ENCODE results near the gene CFTR.

CFTR gene

DNA sequence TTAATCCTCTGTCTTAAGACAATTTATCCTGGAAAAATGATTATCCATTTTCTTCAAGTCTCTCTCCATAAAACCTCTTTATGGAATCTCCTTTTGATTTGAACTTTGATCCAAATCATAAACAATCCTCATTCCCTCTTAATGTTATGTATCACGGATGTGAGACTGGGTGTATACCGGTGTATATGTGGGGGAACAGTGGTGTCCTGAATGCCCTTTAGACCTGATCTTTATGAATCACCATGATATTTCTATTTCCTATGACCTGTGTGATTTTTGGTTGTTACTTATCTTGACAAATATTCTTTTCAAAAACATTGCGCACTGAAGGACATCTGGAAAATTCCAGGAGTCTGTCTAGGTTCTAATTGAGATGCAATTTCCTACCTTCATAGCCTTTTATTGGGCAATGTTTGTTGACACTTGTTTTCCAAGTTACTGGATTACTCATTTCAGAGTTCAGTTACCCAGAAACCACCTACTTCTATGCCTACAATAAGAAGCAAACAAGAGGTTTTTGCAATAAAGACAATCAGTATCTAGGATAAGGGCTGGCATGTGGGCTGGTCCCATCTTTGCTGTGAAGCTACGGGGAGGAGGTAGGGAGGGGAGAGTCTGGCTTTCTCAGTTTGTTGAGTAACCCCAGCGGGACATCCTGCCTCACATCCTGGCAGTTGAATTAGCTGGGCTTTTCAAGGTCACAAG lies 203.0 kb downstream of the CFTR start:
- in situ Hi-C loops (cut with HindIII; ENCODE audit: low pct_ligation_motif_present, low sequenced_read_pairs) = no loop called here
- no peaks in the 10 kb centered on the region for H3K36me3 ChIP-seq (replicated peaks)

GRCh38 chr7:117683430-117684175 lies 203.8 kb downstream of the CFTR start:
- TF ChIP-seq, protein P1, sequence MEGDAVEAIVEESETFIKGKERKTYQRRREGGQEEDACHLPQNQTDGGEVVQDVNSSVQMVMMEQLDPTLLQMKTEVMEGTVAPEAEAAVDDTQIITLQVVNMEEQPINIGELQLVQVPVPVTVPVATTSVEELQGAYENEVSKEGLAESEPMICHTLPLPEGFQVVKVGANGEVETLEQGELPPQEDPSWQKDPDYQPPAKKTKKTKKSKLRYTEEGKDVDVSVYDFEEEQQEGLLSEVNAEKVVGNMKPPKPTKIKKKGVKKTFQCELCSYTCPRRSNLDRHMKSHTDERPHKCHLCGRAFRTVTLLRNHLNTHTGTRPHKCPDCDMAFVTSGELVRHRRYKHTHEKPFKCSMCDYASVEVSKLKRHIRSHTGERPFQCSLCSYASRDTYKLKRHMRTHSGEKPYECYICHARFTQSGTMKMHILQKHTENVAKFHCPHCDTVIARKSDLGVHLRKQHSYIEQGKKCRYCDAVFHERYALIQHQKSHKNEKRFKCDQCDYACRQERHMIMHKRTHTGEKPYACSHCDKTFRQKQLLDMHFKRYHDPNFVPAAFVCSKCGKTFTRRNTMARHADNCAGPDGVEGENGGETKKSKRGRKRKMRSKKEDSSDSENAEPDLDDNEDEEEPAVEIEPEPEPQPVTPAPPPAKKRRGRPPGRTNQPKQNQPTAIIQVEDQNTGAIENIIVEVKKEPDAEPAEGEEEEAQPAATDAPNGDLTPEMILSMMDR (IDR thresholded peaks at IDR 0.05; ENCODE audit: low read depth, low read length, missing control alignments) = no peak
- in situ Hi-C loops (cut with HindIII; ENCODE audit: low pct_ligation_motif_present, low sequenced_read_pairs) = no loop called here
- no peak for DNase-seq
- Histone ChIP-seq H3K27me3 (replicated peaks) (no peaks in the 10 kb centered on the region), H3K4me3 (ENCODE audit: low read depth, low read length) (no peak overlapping the region), H3K36me3 (replicated peaks) (no peaks in the 10 kb centered on the region), H3K27ac (no peak overlapping the region)

More for the DNA sequence above, 203.0 kb downstream of the CFTR start:
- DNase-seq = no peak
- TF ChIP-seq, protein P1 (IDR thresholded peaks at IDR 0.05; ENCODE audit: low read depth, low read length, missing control alignments) = no peak
- Histone ChIP-seq H3K27me3 (replicated peaks) (no peaks in the 10 kb centered on the region), H3K27ac (no peak overlapping the region), H3K4me3 (ENCODE audit: low read depth, low read length) (no peak overlapping the region)

- TF ChIP-seq, protein P1 (IDR thresholded peaks at IDR 0.05; ENCODE audit: low read depth, low read length, missing control alignments) = no peak
Measured at GRCh38 chr7:117685795-117686194, 206.0 kb downstream of the CFTR start.

GRCh38 chr7:117686311-117686935 lies 206.6 kb downstream of the CFTR start:
- Histone ChIP-seq H3K27me3 (replicated peaks) (no peaks in the 10 kb centered on the region), H3K27ac (no peak overlapping the region), H3K4me3 (ENCODE audit: low read depth, low read length) (no peak overlapping the region), H3K36me3 (replicated peaks) (no peaks in the 10 kb centered on the region)
- in situ Hi-C loops (cut with HindIII; ENCODE audit: low pct_ligation_motif_present, low sequenced_read_pairs) = no loop called here
- TF ChIP-seq, protein P1 (IDR thresholded peaks at IDR 0.05; ENCODE audit: low read depth, low read length, missing control alignments) = no peak
- DNase-seq = no peak

More at GRCh38 chr7:117685795-117686194, 206.0 kb downstream of the CFTR start:
- H3K36me3 ChIP-seq (replicated peaks) = no peaks in the 10 kb centered on the region
- H3K27ac ChIP-seq = no peak overlapping the region
- in situ Hi-C loops (cut with HindIII; ENCODE audit: low pct_ligation_motif_present, low sequenced_read_pairs) = no loop called here
- DNase-seq = no peak
- no peak overlapping the region for H3K4me3 ChIP-seq (ENCODE audit: low read depth, low read length)
- H3K27me3 ChIP-seq (replicated peaks) = no peaks in the 10 kb centered on the region

DNA sequence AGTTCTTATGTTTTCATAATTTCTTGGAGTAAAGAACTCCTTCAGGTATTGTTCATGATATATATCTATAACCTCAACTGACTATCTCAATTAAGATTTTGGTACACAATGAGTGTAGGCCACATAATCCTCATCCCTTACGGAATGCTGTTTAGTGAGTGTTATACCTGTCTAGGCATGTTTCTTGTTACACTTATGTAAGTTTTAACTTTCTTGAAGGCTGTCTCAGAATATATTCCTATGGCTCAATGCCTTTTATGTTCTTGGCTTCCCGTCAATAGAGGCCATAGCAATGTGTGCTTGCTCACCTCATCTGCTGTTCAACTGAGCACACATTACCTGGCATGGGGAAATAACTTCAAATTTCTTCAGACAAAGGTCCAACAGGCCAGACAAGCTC lies 208.3 kb downstream of the CFTR start:
- Histone ChIP-seq H3K27me3 (replicated peaks) (no peaks in the 10 kb centered on the region), H3K27ac (no peak overlapping the region), H3K36me3 (replicated peaks) (no peaks in the 10 kb centered on the region), H3K4me3 (ENCODE audit: low read depth, low read length) (no peak overlapping the region)
- in situ Hi-C loops (cut with HindIII; ENCODE audit: low pct_ligation_motif_present, low sequenced_read_pairs) = no loop called here
- TF ChIP-seq, protein P1 (IDR thresholded peaks at IDR 0.05; ENCODE audit: low read depth, low read length, missing control alignments) = no peak
- no peak for DNase-seq

All from brain microvascular endothelial cell (primary cell).